HFF-Myc (cell line): ENCODE results near the gene BDH1.
"Not testable (repeated sequence)": the region's sequence is repeated elsewhere in the genome, so short reads cannot be mapped to it uniquely, and the experiment has no call there.

ENCODE experiments used
- DNase-seq: peaks from one replicate; pipeline ENCODE4 v3.0.0-alpha.2; 2011; ENCODE audit warnings: low read depth; ENCODE audit errors: extremely low read depth
- H3K4me3 ChIP-seq: replicated peaks from 2 replicates; pipeline ENCODE4 v1.5.1; 2011; ENCODE audit warnings: low read depth, mild to moderate bottlenecking, control low read depth, low read length
- TF ChIP-seq, protein P1 (sequence below): IDR thresholded peaks from 2 replicates; pipeline ENCODE4 v1.5.1; 2012; ENCODE audit warnings: mild to moderate bottlenecking, low read depth, low read length, control low read depth; ENCODE audit errors: missing control alignments

Gene BDH1

DNA sequence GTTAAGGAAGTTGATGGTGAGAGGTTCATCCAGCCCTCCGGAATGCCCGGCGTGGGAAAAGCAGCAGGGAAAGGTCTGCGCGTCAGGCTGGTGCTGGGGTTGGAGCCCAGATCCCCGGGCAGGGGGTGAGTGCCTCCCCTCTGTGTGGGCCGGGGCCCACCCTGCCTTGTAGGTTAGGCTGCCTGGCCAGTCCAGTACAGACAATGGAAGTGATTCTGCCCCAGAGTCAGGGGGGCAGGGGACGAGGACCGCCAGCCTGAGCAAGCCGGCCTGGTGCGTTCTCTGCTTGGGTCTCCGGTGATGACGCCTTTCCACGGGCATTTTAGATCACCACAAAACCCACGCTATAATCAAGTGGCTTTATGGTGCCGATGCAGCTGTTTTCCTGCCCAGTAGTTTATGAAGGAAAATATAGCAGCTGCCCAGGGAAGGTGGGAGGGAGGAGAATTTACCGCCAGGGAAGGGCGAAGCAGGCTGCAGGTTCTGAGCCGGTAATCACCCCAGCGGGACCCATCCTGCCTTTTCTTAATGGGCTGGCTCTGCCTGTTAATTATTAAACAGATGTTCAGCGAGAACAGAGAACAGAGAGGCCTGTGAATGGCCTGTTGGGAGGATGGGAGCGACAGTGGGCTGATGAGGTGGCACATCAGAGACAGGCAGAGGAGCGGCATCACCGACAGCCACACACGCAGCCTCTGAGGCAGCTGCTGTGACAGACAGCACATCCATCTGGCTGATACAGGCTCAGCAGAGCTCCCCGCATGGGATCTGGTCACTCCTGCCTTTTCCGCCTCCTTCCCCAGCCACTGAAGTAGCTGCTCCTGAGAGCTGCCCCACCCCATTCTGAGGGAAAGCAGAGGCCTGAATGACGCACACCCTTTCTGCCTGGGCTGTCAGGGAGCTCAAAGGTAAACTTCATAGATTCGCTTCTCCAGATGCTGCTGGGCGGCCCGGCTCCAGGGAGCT is 35.2 kb downstream of the BDH1 start:
- H3K4me3 ChIP-seq = no peak overlapping the region
- TF ChIP-seq, protein P1, sequence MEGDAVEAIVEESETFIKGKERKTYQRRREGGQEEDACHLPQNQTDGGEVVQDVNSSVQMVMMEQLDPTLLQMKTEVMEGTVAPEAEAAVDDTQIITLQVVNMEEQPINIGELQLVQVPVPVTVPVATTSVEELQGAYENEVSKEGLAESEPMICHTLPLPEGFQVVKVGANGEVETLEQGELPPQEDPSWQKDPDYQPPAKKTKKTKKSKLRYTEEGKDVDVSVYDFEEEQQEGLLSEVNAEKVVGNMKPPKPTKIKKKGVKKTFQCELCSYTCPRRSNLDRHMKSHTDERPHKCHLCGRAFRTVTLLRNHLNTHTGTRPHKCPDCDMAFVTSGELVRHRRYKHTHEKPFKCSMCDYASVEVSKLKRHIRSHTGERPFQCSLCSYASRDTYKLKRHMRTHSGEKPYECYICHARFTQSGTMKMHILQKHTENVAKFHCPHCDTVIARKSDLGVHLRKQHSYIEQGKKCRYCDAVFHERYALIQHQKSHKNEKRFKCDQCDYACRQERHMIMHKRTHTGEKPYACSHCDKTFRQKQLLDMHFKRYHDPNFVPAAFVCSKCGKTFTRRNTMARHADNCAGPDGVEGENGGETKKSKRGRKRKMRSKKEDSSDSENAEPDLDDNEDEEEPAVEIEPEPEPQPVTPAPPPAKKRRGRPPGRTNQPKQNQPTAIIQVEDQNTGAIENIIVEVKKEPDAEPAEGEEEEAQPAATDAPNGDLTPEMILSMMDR = no peak
- no peak for DNase-seq

- no peak for DNase-seq
- TF ChIP-seq, protein P1 = no peak
- no peak overlapping the region for H3K4me3 ChIP-seq
Observed at GRCh38 chr3:197519801-197520211, 36.0 kb downstream of the BDH1 start.

GRCh38 chr3:197518881-197519421 is 36.8 kb downstream of the BDH1 start:
- TF ChIP-seq, protein P1 = no peak
- DNase-seq = no peak
- H3K4me3 ChIP-seq = no peak overlapping the region

DNA sequence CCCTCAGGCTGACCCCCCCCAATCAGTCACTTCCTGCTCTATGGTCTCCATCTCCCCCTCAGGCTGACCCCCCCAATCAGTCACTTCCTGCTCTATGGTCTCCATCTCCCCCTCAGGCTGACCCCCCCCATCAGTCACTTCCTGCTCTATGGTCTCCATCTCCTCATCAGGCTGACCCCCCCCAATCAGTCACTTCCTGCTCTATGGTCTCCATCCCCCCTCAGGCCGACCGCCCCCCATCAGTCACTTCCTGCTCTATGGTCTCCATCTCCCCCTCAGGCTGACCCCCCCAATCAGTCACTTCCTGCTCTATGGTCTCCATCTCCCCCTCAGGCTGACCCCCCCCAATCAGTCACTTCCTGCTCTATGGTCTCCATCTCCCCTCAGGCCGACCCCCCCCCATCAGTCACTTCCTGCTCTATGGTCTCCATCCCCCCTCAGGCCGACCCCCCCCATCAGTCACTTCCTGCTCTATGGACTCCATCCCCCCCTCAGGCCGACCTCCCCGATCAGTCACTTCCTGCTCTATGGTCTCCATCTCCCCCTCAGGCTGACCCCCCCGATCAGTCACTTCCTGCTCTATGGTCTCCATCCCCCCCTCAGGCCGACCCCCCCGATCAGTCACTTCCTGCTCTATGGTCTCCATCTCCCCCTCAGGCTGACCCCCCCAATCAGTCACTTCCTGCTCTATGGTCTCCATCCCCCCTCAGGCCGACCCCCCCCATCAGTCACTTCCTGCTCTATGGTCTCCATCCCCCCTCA is 37.7 kb downstream of the BDH1 start:
- DNase-seq, H3K4me3 ChIP-seq: not testable (repeated sequence)

DNA sequence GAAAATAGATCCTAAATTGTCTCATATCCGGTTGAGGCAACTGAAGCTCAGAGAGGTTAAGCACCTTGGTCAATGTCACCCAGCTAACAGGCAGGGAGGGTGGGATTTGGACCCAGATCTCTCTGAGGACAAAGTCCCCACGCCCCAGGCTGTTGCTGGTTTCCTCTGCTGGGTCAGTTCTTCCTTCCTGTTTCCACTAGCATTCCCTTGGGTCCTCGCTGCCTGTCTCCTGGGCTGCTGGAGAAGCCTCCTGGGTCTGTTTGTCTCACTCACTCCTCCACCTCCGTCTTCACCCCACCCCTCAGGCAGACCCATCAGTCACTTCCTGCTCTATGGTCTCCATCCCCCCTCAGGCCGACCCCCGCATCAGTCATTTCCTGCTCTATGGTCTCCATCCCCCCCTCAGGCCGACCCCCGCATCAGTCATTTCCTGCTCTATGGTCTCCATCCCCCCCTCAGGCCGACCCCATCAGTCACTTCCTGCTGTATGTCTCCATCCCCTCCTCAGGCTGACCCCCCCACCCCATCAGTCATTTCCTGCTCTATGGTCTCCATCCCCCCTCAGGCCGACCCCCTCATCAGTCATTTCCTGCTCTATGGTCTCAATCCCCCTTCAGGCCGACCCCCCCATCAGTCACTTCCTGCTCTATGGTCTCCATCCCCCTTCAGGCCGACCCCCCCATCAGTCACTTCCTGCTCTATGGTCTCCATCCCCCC is 38.7 kb downstream of the BDH1 start:
- H3K4me3 ChIP-seq, DNase-seq: not testable (repeated sequence)

GRCh38 chr3:197516517-197516889 is 39.3 kb downstream of the BDH1 start:
- no peak overlapping the region for H3K4me3 ChIP-seq
- DNase-seq = no peak
- TF ChIP-seq, protein P1 = no peak

DNA sequence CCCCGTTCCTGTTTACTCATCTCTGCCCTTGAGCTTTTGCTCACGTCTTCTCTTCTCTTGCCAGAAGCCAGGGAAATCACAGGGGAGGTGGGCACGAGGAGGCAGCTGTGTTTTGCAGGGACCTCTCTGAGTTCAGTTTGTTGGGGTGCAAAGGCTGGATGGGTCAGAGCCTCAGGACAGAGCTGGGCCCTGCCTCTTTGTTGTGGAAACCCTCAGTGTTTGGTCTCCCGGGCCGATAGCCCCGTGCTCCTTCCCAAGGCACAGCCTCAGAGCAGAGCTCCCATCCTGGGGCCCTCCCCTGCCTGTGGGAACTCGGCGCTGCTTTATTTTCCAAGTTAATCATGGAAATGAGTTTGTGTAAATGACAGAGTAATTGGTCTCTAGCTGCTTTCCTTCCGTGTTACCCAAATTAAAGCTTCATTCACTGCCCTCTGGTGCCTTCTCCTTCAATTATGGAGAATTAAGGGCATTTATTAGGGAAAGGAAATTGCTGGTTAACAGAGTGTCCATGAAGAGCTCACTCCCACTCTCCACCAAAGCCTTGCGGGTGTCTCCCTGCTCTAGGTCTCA is 40.9 kb downstream of the BDH1 start:
- H3K4me3 ChIP-seq = no peak overlapping the region
- no peak for DNase-seq
- TF ChIP-seq, protein P1 = no peak
